ENCODE data around the gene INPP4B. TPM values are rescaled to one million over a fixed set of nuclear protein-coding genes. Genes with fewer than 3 reads are reported as not detected.

Gene INPP4B
- total and polyA plus RNA-seq, 7 experiments from 2014 or later: 52.8 to 77.5 (median 64.2) TPM

GRCh38 chr4:142427456-142427855 lies 418.6 kb downstream of the INPP4B start:
- H3K4me1 ChIP-seq (ENCODE audit: control insufficient read depth in 2 of 2, insufficient read depth in 2 of 2, low read length in 2 of 2): no peaks in the 10 kb centered on the region
- no peaks in the 10 kb centered on the region for H3K9me3 ChIP-seq (ENCODE audit: control insufficient read depth in 2 of 3, low read length in 3 of 3)
- ChIA-PET CTCF (interaction anchor here (1.0 kb wide), 1 partner anchor 11 kb away, joined by 3 read pairs; no protein-coding TSS in a partner anchor), POLR2A (interaction anchor here (0.6 to 1.3 kb wide), 5 partner anchors 11 to 68 kb away, joined by 3 to 5 read pairs (median 3); no protein-coding TSS in a partner anchor)
- DNase-seq (no peak), ATAC-seq (no peak)
- H3K27ac ChIP-seq (ENCODE audit: low read depth, low read length): no peak overlapping the region
- Mint-ChIP-seq H3K4me1 (peaks cover 2 to 24% (median 5%) of the 10 kb centered on the region in 7 donors), H3K36me3 (peaks cover 0 to 15% (median 0%) of the 10 kb centered on the region in 5 donors), H3K4me3 (no peak overlapping the region), H3K27me3 (no peaks in the 10 kb centered on the region), H3K9me3 (peaks cover 0 to 3% (median 0%) of the 10 kb centered on the region in 11 donors), H3K27ac (no peak overlapping the region)
- H3K4me3 ChIP-seq (ENCODE audit: low read length): no peak overlapping the region
- H3K36me3 ChIP-seq (ENCODE audit: control insufficient read depth in 2 of 3, insufficient read depth in 3 of 3, low read length in 3 of 3): no peaks in the 10 kb centered on the region
- intact Hi-C loops (cut with micrococcal nuclease): no loop called here
- H3K27me3 ChIP-seq (ENCODE audit: control insufficient read depth in 2 of 2, insufficient read depth in 2 of 2, low read length in 2 of 2): no peaks in the 10 kb centered on the region

GRCh38 chr4:142423861-142424260 lies 422.2 kb downstream of the INPP4B start:
- no peak overlapping the region for H3K27ac ChIP-seq (ENCODE audit: low read depth, low read length)
- H3K4me1 Mint-ChIP-seq: peaks cover 3 to 20% (median 8%) of the 10 kb centered on the region in 7 donors
- ChIA-PET CTCF (interaction anchor here (1.2 kb wide), 1 partner anchor 143 kb away, joined by 3 read pairs; no protein-coding TSS in a partner anchor), POLR2A (interaction anchor here (1.4 to 1.6 kb wide), 2 partner anchors 12 to 14 kb away, joined by 3 to 4 read pairs; no protein-coding TSS in a partner anchor)
- no peaks in the 10 kb centered on the region for H3K27me3 Mint-ChIP-seq
- H3K4me1 ChIP-seq (ENCODE audit: control insufficient read depth in 2 of 2, insufficient read depth in 2 of 2, low read length in 2 of 2): no peaks in the 10 kb centered on the region
- intact Hi-C loops (cut with micrococcal nuclease): loop anchor here in 1 of 2 donors (1.0 kb wide), 1 partner anchor 9 kb away; no protein-coding TSS in a partner anchor
- H3K27me3 ChIP-seq (ENCODE audit: control insufficient read depth in 2 of 2, insufficient read depth in 2 of 2, low read length in 2 of 2): no peaks in the 10 kb centered on the region
- no peak overlapping the region for H3K4me3 ChIP-seq (ENCODE audit: low read length)
- no peak overlapping the region for H3K4me3 Mint-ChIP-seq
- no peaks in the 10 kb centered on the region for H3K9me3 ChIP-seq (ENCODE audit: control insufficient read depth in 2 of 3, low read length in 3 of 3)
- peaks cover 0 to 3% (median 0%) of the 10 kb centered on the region in 11 donors for H3K9me3 Mint-ChIP-seq
- DNase-seq (no peak), ATAC-seq (no peak)
- H3K36me3 Mint-ChIP-seq: peaks cover 0 to 13% (median 0%) of the 10 kb centered on the region in 5 donors
- H3K36me3 ChIP-seq (ENCODE audit: control insufficient read depth in 2 of 3, insufficient read depth in 3 of 3, low read length in 3 of 3): no peaks in the 10 kb centered on the region
- no peak overlapping the region for H3K27ac Mint-ChIP-seq

GRCh38 chr4:142420311-142421095 lies 425.6 kb downstream of the INPP4B start:
- Mint-ChIP-seq H3K4me1 (peaks cover 16 to 43% (median 33%) of the 10 kb centered on the region in 7 donors), H3K27ac (peak overlapping the region in 3 of 9 donors; percentile 49 to 69 (median 49)), H3K4me3 (no peak overlapping the region), H3K9me3 (peaks cover 0 to 3% (median 0%) of the 10 kb centered on the region in 11 donors), H3K27me3 (no peaks in the 10 kb centered on the region), H3K36me3 (peaks cover 0 to 14% (median 0%) of the 10 kb centered on the region in 5 donors)
- intact Hi-C loops (cut with micrococcal nuclease): no loop called here
- DNase-seq: no peak
- CTCF ChIA-PET: interaction anchor here (1.4 kb wide), 1 partner anchor 66 kb away, joined by 4 read pairs; no protein-coding TSS in a partner anchor
- Histone ChIP-seq H3K27me3 (ENCODE audit: control insufficient read depth in 2 of 2, insufficient read depth in 2 of 2, low read length in 2 of 2) (no peaks in the 10 kb centered on the region), H3K4me3 (ENCODE audit: low read length) (no peak overlapping the region), H3K36me3 (ENCODE audit: control insufficient read depth in 2 of 3, insufficient read depth in 3 of 3, low read length in 3 of 3) (no peaks in the 10 kb centered on the region), H3K9me3 (ENCODE audit: control insufficient read depth in 2 of 3, low read length in 3 of 3) (no peaks in the 10 kb centered on the region), H3K4me1 (ENCODE audit: control insufficient read depth in 2 of 2, insufficient read depth in 2 of 2, low read length in 2 of 2) (peaks cover 17 to 19% of the 10 kb centered on the region in 2 donors), H3K27ac (ENCODE audit: low read depth, low read length) (no peak overlapping the region)
- POLR2A ChIA-PET: interaction anchor here (0.7 to 2.0 kb wide), 5 partner anchors 9 to 231 kb away, joined by 3 to 4 read pairs (median 3); no protein-coding TSS in a partner anchor
- ATAC-seq: no peak

- Histone ChIP-seq H3K36me3 (ENCODE audit: control insufficient read depth in 2 of 3, insufficient read depth in 3 of 3, low read length in 3 of 3) (no peaks in the 10 kb centered on the region), H3K4me1 (ENCODE audit: control insufficient read depth in 2 of 2, insufficient read depth in 2 of 2, low read length in 2 of 2) (peaks cover 17 to 23% of the 10 kb centered on the region in 2 donors), H3K27me3 (ENCODE audit: control insufficient read depth in 2 of 2, insufficient read depth in 2 of 2, low read length in 2 of 2) (no peaks in the 10 kb centered on the region), H3K4me3 (ENCODE audit: low read length) (no peak overlapping the region), H3K27ac (ENCODE audit: low read depth, low read length) (no peak overlapping the region), H3K9me3 (ENCODE audit: control insufficient read depth in 2 of 3, low read length in 3 of 3) (no peaks in the 10 kb centered on the region)
- ATAC-seq (no peak), DNase-seq (no peak)
- Mint-ChIP-seq H3K4me1 (peaks cover 14 to 48% (median 35%) of the 10 kb centered on the region in 7 donors), H3K9me3 (peaks cover 0 to 3% (median 0%) of the 10 kb centered on the region in 11 donors), H3K4me3 (no peak overlapping the region), H3K27me3 (no peaks in the 10 kb centered on the region), H3K27ac (peak overlapping the region in 3 of 9 donors; percentile 21 to 69 (median 52)), H3K36me3 (peaks cover 0 to 14% (median 0%) of the 10 kb centered on the region in 5 donors)
- POLR2A ChIA-PET: interaction anchor here (4.4 kb wide), 1 partner anchor 13 kb away, joined by 55 read pairs; no protein-coding TSS in a partner anchor
- CTCF ChIA-PET: no interaction called here
- intact Hi-C loops (cut with micrococcal nuclease): no loop called here
These were observed 426.4 kb downstream of the INPP4B start for GRCh38 chr4:142419712-142420111.

- Mint-ChIP-seq H3K9me3 (peaks cover 0 to 3% (median 0%) of the 10 kb centered on the region in 11 donors), H3K4me1 (peaks cover 15 to 58% (median 43%) of the 10 kb centered on the region in 7 donors), H3K27me3 (no peaks in the 10 kb centered on the region), H3K36me3 (peaks cover 0 to 13% (median 0%) of the 10 kb centered on the region in 5 donors), H3K4me3 (no peak overlapping the region), H3K27ac (peak overlapping the region in 7 of 9 donors; percentile 0 to 79 (median 43))
- H3K27me3 ChIP-seq (ENCODE audit: control insufficient read depth in 2 of 2, insufficient read depth in 2 of 2, low read length in 2 of 2): no peaks in the 10 kb centered on the region
- no peaks in the 10 kb centered on the region for H3K9me3 ChIP-seq (ENCODE audit: control insufficient read depth in 2 of 3, low read length in 3 of 3)
- no peaks in the 10 kb centered on the region for H3K36me3 ChIP-seq (ENCODE audit: control insufficient read depth in 2 of 3, insufficient read depth in 3 of 3, low read length in 3 of 3)
- CTCF ChIA-PET: interaction anchor here (0.6 kb wide), 1 partner anchor 71 kb away, joined by 3 read pairs; no protein-coding TSS in a partner anchor
- POLR2A ChIA-PET: interaction anchor here (4.4 kb wide), 1 partner anchor 12 kb away, joined by 55 read pairs; no protein-coding TSS in a partner anchor
- intact Hi-C loops (cut with micrococcal nuclease): no loop called here
- no peak overlapping the region for H3K27ac ChIP-seq (ENCODE audit: low read depth, low read length)
- DNase-seq (no peak), ATAC-seq (no peak)
- no peak overlapping the region for H3K4me3 ChIP-seq (ENCODE audit: low read length)
- peaks cover 19 to 25% of the 10 kb centered on the region in 2 donors for H3K4me1 ChIP-seq (ENCODE audit: control insufficient read depth in 2 of 2, insufficient read depth in 2 of 2, low read length in 2 of 2)
These were observed 427.4 kb downstream of the INPP4B start for GRCh38 chr4:142418697-142419096.

GRCh38 chr4:142416711-142417275 lies 429.3 kb downstream of the INPP4B start:
- POLR2A ChIA-PET: interaction anchor here (0.7 to 4.4 kb wide), 14 partner anchors 10 to 300 kb away, joined by 3 to 55 read pairs (median 4); no protein-coding TSS in a partner anchor
- H3K9me3 Mint-ChIP-seq: peaks cover 0 to 3% (median 0%) of the 10 kb centered on the region in 11 donors
- peak overlapping the region; percentile 50 for H3K4me3 ChIP-seq (ENCODE audit: low read length)

More at GRCh38 chr4:142416711-142417275, 429.3 kb downstream of the INPP4B start:
- ATAC-seq (peak; percentile 90), DNase-seq (peak in 7 of 9 donors; percentile 18 to 64 (median 55))
- CTCF ChIA-PET: interaction anchor here (0.9 to 1.6 kb wide), 9 partner anchors 10 to 93 kb away, joined by 3 to 6 read pairs (median 4); no protein-coding TSS in a partner anchor
- H3K4me1 Mint-ChIP-seq: peaks cover 21 to 75% (median 60%) of the 10 kb centered on the region in 7 donors
- H3K4me3 Mint-ChIP-seq: peak overlapping the region; percentile 22 to 90 (median 79)
- H3K27ac Mint-ChIP-seq: peak overlapping the region; percentile 77 to 98 (median 94)
- Histone ChIP-seq H3K27ac (ENCODE audit: low read depth, low read length) (peak overlapping the region; percentile 64), H3K36me3 (ENCODE audit: control insufficient read depth in 2 of 3, insufficient read depth in 3 of 3, low read length in 3 of 3) (no peaks in the 10 kb centered on the region), H3K27me3 (ENCODE audit: control insufficient read depth in 2 of 2, insufficient read depth in 2 of 2, low read length in 2 of 2) (no peaks in the 10 kb centered on the region), H3K4me1 (ENCODE audit: control insufficient read depth in 2 of 2, insufficient read depth in 2 of 2, low read length in 2 of 2) (peaks cover 25 to 37% of the 10 kb centered on the region in 2 donors), H3K9me3 (ENCODE audit: control insufficient read depth in 2 of 3, low read length in 3 of 3) (no peaks in the 10 kb centered on the region)
- no peaks in the 10 kb centered on the region for H3K27me3 Mint-ChIP-seq
- intact Hi-C loops (cut with micrococcal nuclease): loop anchor here (1.0 to 2.0 kb wide), 5 partner anchors 10 to 150 kb away; no protein-coding TSS in a partner anchor
- H3K36me3 Mint-ChIP-seq: peaks cover 0 to 12% (median 0%) of the 10 kb centered on the region in 5 donors
